ENCODE data around the gene NFE2L3.
"Not testable (repeated sequence)": the region's sequence is repeated elsewhere in the genome, so short reads cannot be mapped to it uniquely, and the experiment has no call there.

- TF ChIP-seq YY1 (IDR thresholded peaks at IDR 0.05; ENCODE audit: insufficient read depth, insufficient read length); ZNF274 (IDR thresholded peaks at IDR 0.05; ENCODE audit: low read depth, low read length): not testable (repeated sequence)
Observed at GRCh38 chr7:26152782-26153240, 813 bp downstream of the NFE2L3 start.

Measured in NT2/D1 (cell line).